Measurements from ENCODE around the gene AUTS2. TPM values are rescaled to one million over a fixed set of nuclear protein-coding genes. Genes with fewer than 3 reads are reported as not detected.

AUTS2 gene
- polyA plus RNA-seq, 1 donor from 2014 or later: 97.3 TPM

DNA sequence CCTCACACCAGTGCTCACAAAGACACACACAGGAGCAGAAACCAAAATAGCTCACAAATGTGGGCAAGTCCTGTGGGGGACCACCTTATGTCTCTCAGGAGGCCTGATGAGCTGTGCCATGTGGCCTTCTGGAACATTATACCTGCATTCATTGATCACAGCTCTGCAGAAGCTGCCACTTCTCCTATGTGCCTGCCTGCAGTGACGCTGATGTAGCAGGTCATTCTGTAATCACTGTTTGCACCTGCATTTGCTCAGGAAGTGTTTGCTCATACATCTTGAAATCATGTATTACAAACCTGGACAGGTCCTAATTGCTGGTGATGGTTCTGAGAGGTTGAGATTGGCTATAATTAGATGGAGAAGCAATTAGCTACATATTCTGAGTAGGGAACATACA, 310.2 kb downstream of the AUTS2 start:
- H3K36me3 ChIP-seq (ENCODE audit: insufficient read depth, low read length): no peaks in the 10 kb centered on the region
- no peaks in the 10 kb centered on the region for H3K9me3 ChIP-seq (ENCODE audit: low read length)
- H3K9me2 ChIP-seq (ENCODE audit: insufficient read depth, low read length): no peaks in the 10 kb centered on the region
- no peak overlapping the region for H3K4me3 ChIP-seq (ENCODE audit: low read length)
- H3K27ac ChIP-seq (ENCODE audit: low read length): no peak overlapping the region
- peaks cover 7% of the 10 kb centered on the region for H4K20me1 ChIP-seq (ENCODE audit: insufficient read depth)
- H3K27me3 ChIP-seq (ENCODE audit: insufficient read depth, low read depth, low read length): no peaks in the 10 kb centered on the region
- H3K79me2 ChIP-seq (replicated peaks; ENCODE audit: insufficient read depth, low read length): peaks cover 54% of the 10 kb centered on the region
- H3K9ac ChIP-seq (ENCODE audit: low read length): no peak overlapping the region
- no peak overlapping the region for H2AFZ ChIP-seq (ENCODE audit: low read depth, low read length)
- no peak overlapping the region for H3K4me2 ChIP-seq (ENCODE audit: low read length)
- TF ChIP-seq TAF1 (IDR thresholded peaks at IDR 0.05; ENCODE audit: low read depth): no peak
- peak; percentile 18 for TF ChIP-seq SMC3 (conservative IDR thresholded peaks at IDR 0.05; ENCODE audit: poor library complexity)
- TF ChIP-seq RAD21 (conservative IDR thresholded peaks at IDR 0.05): peak; percentile 13
- no peaks in the 10 kb centered on the region for H3F3A ChIP-seq (ENCODE audit: insufficient read depth, low read length, poor library complexity, severe bottlenecking)

DNA sequence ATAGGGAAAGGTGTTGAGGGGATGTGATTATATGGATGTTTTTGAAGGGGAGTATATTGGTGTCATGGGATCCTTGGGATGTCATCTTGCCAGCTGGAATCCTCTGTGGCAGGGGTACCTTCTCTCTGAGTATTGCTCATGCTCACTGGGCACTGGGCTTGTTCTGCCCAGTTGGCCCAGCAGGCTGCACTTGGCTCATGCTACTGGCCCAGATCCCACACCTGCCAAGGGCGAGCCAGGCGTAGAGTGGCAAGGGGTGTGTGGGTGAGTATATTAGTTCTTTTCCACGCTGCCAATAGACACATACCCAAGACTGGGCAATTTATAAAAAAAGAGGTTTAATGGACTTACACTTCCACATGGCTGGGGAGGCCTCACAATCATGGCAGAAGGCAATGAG, 311.9 kb downstream of the AUTS2 start:
- H3K79me2 ChIP-seq (replicated peaks; ENCODE audit: insufficient read depth, low read length): peaks cover 43% of the 10 kb centered on the region
- H2AFZ ChIP-seq (ENCODE audit: low read depth, low read length): no peak overlapping the region
- TF ChIP-seq, protein P1, sequence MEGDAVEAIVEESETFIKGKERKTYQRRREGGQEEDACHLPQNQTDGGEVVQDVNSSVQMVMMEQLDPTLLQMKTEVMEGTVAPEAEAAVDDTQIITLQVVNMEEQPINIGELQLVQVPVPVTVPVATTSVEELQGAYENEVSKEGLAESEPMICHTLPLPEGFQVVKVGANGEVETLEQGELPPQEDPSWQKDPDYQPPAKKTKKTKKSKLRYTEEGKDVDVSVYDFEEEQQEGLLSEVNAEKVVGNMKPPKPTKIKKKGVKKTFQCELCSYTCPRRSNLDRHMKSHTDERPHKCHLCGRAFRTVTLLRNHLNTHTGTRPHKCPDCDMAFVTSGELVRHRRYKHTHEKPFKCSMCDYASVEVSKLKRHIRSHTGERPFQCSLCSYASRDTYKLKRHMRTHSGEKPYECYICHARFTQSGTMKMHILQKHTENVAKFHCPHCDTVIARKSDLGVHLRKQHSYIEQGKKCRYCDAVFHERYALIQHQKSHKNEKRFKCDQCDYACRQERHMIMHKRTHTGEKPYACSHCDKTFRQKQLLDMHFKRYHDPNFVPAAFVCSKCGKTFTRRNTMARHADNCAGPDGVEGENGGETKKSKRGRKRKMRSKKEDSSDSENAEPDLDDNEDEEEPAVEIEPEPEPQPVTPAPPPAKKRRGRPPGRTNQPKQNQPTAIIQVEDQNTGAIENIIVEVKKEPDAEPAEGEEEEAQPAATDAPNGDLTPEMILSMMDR (IDR thresholded peaks at IDR 0.05; ENCODE audit: poor library complexity, severe bottlenecking): no peak
- TF ChIP-seq EZH2 (IDR thresholded peaks at IDR 0.05; ENCODE audit: borderline replicate concordance, insufficient read depth, low read length, poor library complexity, severe bottlenecking): no peak
- TF ChIP-seq EP300 (conservative IDR thresholded peaks at IDR 0.05; ENCODE audit: poor library complexity, severe bottlenecking): no peak
- TF ChIP-seq RAD21 (conservative IDR thresholded peaks at IDR 0.05): no peak
- no peak for TF ChIP-seq TAF1 (IDR thresholded peaks at IDR 0.05; ENCODE audit: low read depth)
- TF ChIP-seq SMC3 (conservative IDR thresholded peaks at IDR 0.05; ENCODE audit: poor library complexity): no peak
- TF ChIP-seq, protein P2, sequence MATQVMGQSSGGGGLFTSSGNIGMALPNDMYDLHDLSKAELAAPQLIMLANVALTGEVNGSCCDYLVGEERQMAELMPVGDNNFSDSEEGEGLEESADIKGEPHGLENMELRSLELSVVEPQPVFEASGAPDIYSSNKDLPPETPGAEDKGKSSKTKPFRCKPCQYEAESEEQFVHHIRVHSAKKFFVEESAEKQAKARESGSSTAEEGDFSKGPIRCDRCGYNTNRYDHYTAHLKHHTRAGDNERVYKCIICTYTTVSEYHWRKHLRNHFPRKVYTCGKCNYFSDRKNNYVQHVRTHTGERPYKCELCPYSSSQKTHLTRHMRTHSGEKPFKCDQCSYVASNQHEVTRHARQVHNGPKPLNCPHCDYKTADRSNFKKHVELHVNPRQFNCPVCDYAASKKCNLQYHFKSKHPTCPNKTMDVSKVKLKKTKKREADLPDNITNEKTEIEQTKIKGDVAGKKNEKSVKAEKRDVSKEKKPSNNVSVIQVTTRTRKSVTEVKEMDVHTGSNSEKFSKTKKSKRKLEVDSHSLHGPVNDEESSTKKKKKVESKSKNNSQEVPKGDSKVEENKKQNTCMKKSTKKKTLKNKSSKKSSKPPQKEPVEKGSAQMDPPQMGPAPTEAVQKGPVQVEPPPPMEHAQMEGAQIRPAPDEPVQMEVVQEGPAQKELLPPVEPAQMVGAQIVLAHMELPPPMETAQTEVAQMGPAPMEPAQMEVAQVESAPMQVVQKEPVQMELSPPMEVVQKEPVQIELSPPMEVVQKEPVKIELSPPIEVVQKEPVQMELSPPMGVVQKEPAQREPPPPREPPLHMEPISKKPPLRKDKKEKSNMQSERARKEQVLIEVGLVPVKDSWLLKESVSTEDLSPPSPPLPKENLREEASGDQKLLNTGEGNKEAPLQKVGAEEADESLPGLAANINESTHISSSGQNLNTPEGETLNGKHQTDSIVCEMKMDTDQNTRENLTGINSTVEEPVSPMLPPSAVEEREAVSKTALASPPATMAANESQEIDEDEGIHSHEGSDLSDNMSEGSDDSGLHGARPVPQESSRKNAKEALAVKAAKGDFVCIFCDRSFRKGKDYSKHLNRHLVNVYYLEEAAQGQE (IDR thresholded peaks at IDR 0.05; ENCODE audit: borderline replicate concordance): no peak
- TF ChIP-seq POLR2AphosphoS5 (IDR thresholded peaks at IDR 0.05): no peak
- TF ChIP-seq MXI1 (conservative IDR thresholded peaks at IDR 0.05; ENCODE audit: poor library complexity, severe bottlenecking): no peak
- H3K27ac ChIP-seq (ENCODE audit: low read length): no peak overlapping the region
- no peaks in the 10 kb centered on the region for H3K36me3 ChIP-seq (ENCODE audit: insufficient read depth, low read length)
- peaks cover 7% of the 10 kb centered on the region for H4K20me1 ChIP-seq (ENCODE audit: insufficient read depth)
- H3K9me3 ChIP-seq (ENCODE audit: low read length): no peaks in the 10 kb centered on the region
- H3K27me3 ChIP-seq (ENCODE audit: insufficient read depth, low read depth, low read length): no peaks in the 10 kb centered on the region
- no peak overlapping the region for H3K4me2 ChIP-seq (ENCODE audit: low read length)
- no peaks in the 10 kb centered on the region for H3K9me2 ChIP-seq (ENCODE audit: insufficient read depth, low read length)
- no peaks in the 10 kb centered on the region for H3F3A ChIP-seq (ENCODE audit: insufficient read depth, low read length, poor library complexity, severe bottlenecking)
- H3K9ac ChIP-seq (ENCODE audit: low read length): no peak overlapping the region
- no peak overlapping the region for H3K4me3 ChIP-seq (ENCODE audit: low read length)

DNA sequence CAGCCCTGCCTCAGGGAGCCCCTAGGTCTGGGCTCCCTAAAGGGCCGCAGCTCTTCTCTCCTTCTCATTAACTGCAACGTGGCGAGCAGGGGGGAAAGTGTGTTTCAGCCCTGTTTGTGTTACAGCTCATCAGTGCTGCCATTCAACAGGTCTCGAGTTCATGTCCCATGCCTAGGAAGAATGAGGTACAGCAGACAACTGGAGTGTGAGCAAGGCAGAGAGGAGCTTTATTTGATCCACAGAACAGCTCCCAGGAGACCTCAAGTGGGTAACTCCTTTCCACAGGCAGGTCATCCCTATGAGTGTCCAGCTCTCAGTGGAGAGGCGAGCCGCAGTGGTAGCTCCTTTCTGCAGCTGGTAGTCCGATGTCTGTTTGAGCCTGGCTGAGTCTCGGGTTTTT, 313.1 kb downstream of the AUTS2 start:
- peaks cover 38% of the 10 kb centered on the region for H3K79me2 ChIP-seq (replicated peaks; ENCODE audit: insufficient read depth, low read length)
- no peaks in the 10 kb centered on the region for H3K36me3 ChIP-seq (ENCODE audit: insufficient read depth, low read length)
- peaks cover 7% of the 10 kb centered on the region for H4K20me1 ChIP-seq (ENCODE audit: insufficient read depth)
- no peak overlapping the region for H3K27ac ChIP-seq (ENCODE audit: low read length)
- no peaks in the 10 kb centered on the region for H3K9me3 ChIP-seq (ENCODE audit: low read length)
- no peak overlapping the region for H3K4me2 ChIP-seq (ENCODE audit: low read length)
- no peak overlapping the region for H3K4me3 ChIP-seq (ENCODE audit: low read length)
- no peak for TF ChIP-seq MXI1 (conservative IDR thresholded peaks at IDR 0.05; ENCODE audit: poor library complexity, severe bottlenecking)
- TF ChIP-seq EP300 (conservative IDR thresholded peaks at IDR 0.05; ENCODE audit: poor library complexity, severe bottlenecking): no peak
- TF ChIP-seq, protein P2 (IDR thresholded peaks at IDR 0.05; ENCODE audit: borderline replicate concordance): no peak
- no peak for TF ChIP-seq SMC3 (conservative IDR thresholded peaks at IDR 0.05; ENCODE audit: poor library complexity)
- TF ChIP-seq RAD21 (conservative IDR thresholded peaks at IDR 0.05): no peak
- TF ChIP-seq EZH2 (IDR thresholded peaks at IDR 0.05; ENCODE audit: borderline replicate concordance, insufficient read depth, low read length, poor library complexity, severe bottlenecking): no peak
- no peak for TF ChIP-seq POLR2AphosphoS5 (IDR thresholded peaks at IDR 0.05)
- TF ChIP-seq, protein P1 (IDR thresholded peaks at IDR 0.05; ENCODE audit: poor library complexity, severe bottlenecking): no peak
- no peak for TF ChIP-seq TAF1 (IDR thresholded peaks at IDR 0.05; ENCODE audit: low read depth)
- H3K9ac ChIP-seq (ENCODE audit: low read length): no peak overlapping the region
- no peaks in the 10 kb centered on the region for H3K27me3 ChIP-seq (ENCODE audit: insufficient read depth, low read depth, low read length)
- no peak overlapping the region for H2AFZ ChIP-seq (ENCODE audit: low read depth, low read length)
- no peaks in the 10 kb centered on the region for H3F3A ChIP-seq (ENCODE audit: insufficient read depth, low read length, poor library complexity, severe bottlenecking)
- no peaks in the 10 kb centered on the region for H3K9me2 ChIP-seq (ENCODE audit: insufficient read depth, low read length)
